A549 (cell line): ENCODE data around the gene HHATL.

Experiments
- CEBPB ChIP-seq, 2 experiments: fragments of >200 bp in 1 of 2; sonication (Bioruptor Twin) in 1 of 2; formaldehyde crosslinking in 1 of 2; IDR thresholded peaks; 2 replicates each; pipeline ENCODE4 v1.6.1; 2012 to 2016
- CHD2 ChIP-seq: fragments of 150-350 bp; IDR thresholded peaks from 2 replicates; pipeline ENCODE4 v1.6.1; 2014; ENCODE audit warnings: low read length; ENCODE audit not compliant: partially characterized antibody
- CTCF ChIP-seq: fragments of >200 bp; sonication (Bioruptor Twin); formaldehyde crosslinking; IDR thresholded peaks from 3 replicates; pipeline ENCODE4 v1.5.1; 2016
- HMGXB4 ChIP-seq: fragments of 250-450 bp; sonication (Bioruptor Pico); IDR thresholded peaks from 2 replicates; pipeline ENCODE4 v1.5.0; 2021; ENCODE audit warnings: mild to moderate bottlenecking, moderate library complexity, borderline replicate concordance
- JUN ChIP-seq, 2 experiments: fragments of >200 bp; sonication (Bioruptor Twin); formaldehyde crosslinking; IDR thresholded peaks; 2 replicates in 1 of 2; 3 replicates in 1 of 2; pipeline ENCODE4 v1.6.1; 2016 to 2017
- MAFK ChIP-seq: fragments of 450-650 bp; IDR thresholded peaks from 2 replicates; pipeline ENCODE4 v1.6.1; 2014; ENCODE audit not compliant: partially characterized antibody
- MYC ChIP-seq: IDR thresholded peaks from 2 replicates; pipeline ENCODE4 v1.6.1; 2012; ENCODE audit warnings: mild to moderate bottlenecking, inconsistent platforms, low read length, improper control_type of control experiment, borderline replicate concordance
- POLR2A ChIP-seq: IDR thresholded peaks from 2 replicates; pipeline ENCODE4 v1.6.1; 2012; ENCODE audit warnings: mild to moderate bottlenecking, low read length
- RCOR1 ChIP-seq: fragments of 150-350 bp; IDR thresholded peaks from 2 replicates; pipeline ENCODE4 v1.6.1; 2014; ENCODE audit warnings: antibody characterized with exemption, low read length, low read depth
- REST ChIP-seq: fragments of 200-600 bp; sonication (generic); IDR thresholded peaks from 2 replicates; pipeline ENCODE4 v1.6.1; 2016; ENCODE audit warnings: antibody characterized with exemption, mild to moderate bottlenecking, moderate library complexity
- SMC3 ChIP-seq: fragments of >200 bp; sonication (Bioruptor Twin); formaldehyde crosslinking; IDR thresholded peaks from 3 replicates; pipeline ENCODE4 v1.6.1; 2018; ENCODE audit warnings: inconsistent platforms
- USF2 ChIP-seq: fragments of 450-650 bp; IDR thresholded peaks from 2 replicates; pipeline ENCODE4 v1.6.1; 2014; ENCODE audit warnings: antibody characterized with exemption

- TF ChIP-seq SMC3 (no peak), REST (no peak), JUN (IDR thresholded peaks at IDR 0.05) (no peak), POLR2A (no peak), USF2 (no peak), CTCF (no peak), MYC (no peak), HMGXB4 (CRISPR knock-in tag) (no peak), CHD2 (no peak), CEBPB (IDR thresholded peaks at IDR 0.05) (no peak), RCOR1 (no peak), MAFK (no peak)
Measured at GRCh38 chr3:42725454-42725853, 22.9 kb upstream of the HHATL start.
